ENCODE data around the gene INPP5K. TPM values are rescaled to one million over a fixed set of nuclear protein-coding genes. Genes with fewer than 3 reads are reported as not detected.

INPP5K gene
- total and polyA plus RNA-seq, 10 of the 15 experiments (the other 5 are each of a cell fraction or from before 2014, with no cell fraction given) = 0.58 to 41.2 (median 23.3) TPM

GRCh38 chr17:1455797-1456599, 60.4 kb downstream of the INPP5K start, which contains the start of gene CRK (continued):
- no peak for TF ChIP-seq CTCF (IDR thresholded peaks at IDR 0.05 in 2 of 3, conservative IDR thresholded peaks at IDR 0.05 in 1 of 3; ENCODE audit: control insufficient read depth in 2 of 3, extremely low read depth in 1 of 3, insufficient read depth in 1 of 3, low read depth in 3 of 3, low read length in 3 of 3)
- no peak for TF ChIP-seq STAT3 (IDR thresholded peaks at IDR 0.05; ENCODE audit: low read depth, low read length)
- TF ChIP-seq PKNOX1 (IDR thresholded peaks at IDR 0.05) = no peak
- TF ChIP-seq USF1 (IDR thresholded peaks at IDR 0.05; ENCODE audit: borderline replicate concordance, extremely low read length, insufficient read depth, low read depth, low read length) = no peak
- TF ChIP-seq RELA (IDR thresholded peaks at IDR 0.05; ENCODE audit: borderline replicate concordance, partially characterized antibody) = peak; percentile 90
- TF ChIP-seq, protein P1, sequence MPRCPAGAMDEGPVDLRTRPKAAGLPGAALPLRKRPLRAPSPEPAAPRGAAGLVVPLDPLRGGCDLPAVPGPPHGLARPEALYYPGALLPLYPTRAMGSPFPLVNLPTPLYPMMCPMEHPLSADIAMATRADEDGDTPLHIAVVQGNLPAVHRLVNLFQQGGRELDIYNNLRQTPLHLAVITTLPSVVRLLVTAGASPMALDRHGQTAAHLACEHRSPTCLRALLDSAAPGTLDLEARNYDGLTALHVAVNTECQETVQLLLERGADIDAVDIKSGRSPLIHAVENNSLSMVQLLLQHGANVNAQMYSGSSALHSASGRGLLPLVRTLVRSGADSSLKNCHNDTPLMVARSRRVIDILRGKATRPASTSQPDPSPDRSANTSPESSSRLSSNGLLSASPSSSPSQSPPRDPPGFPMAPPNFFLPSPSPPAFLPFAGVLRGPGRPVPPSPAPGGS (IDR thresholded peaks at IDR 0.05; ENCODE audit: borderline replicate concordance, insufficient read depth, low read depth, low read length, poor library complexity, severe bottlenecking) = peak; percentile 28
- TF ChIP-seq RAD21 (IDR thresholded peaks at IDR 0.05; ENCODE audit: insufficient read depth, low read depth, low read length) = 0 out of 2 replicates have a peak, but pooled peaks have one; percentile 1
- TF ChIP-seq ZNF384 (IDR thresholded peaks at IDR 0.05; ENCODE audit: borderline replicate concordance, low read depth, low read length) = no peak
- no peak for TF ChIP-seq SMAD1 (IDR thresholded peaks at IDR 0.05; ENCODE audit: low read depth, partially characterized antibody)
- no peak for TF ChIP-seq FOS (IDR thresholded peaks at IDR 0.05; ENCODE audit: borderline replicate concordance, extremely low read depth, insufficient read length)
- TF ChIP-seq, protein P2, sequence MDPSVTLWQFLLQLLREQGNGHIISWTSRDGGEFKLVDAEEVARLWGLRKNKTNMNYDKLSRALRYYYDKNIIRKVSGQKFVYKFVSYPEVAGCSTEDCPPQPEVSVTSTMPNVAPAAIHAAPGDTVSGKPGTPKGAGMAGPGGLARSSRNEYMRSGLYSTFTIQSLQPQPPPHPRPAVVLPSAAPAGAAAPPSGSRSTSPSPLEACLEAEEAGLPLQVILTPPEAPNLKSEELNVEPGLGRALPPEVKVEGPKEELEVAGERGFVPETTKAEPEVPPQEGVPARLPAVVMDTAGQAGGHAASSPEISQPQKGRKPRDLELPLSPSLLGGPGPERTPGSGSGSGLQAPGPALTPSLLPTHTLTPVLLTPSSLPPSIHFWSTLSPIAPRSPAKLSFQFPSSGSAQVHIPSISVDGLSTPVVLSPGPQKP (IDR thresholded peaks at IDR 0.05; ENCODE audit: low read depth, low read length) = peak; percentile 86
- no peak for TF ChIP-seq SMC3 (IDR thresholded peaks at IDR 0.05; ENCODE audit: borderline replicate concordance, low read length)
- no peak for TF ChIP-seq MTA3 (IDR thresholded peaks at IDR 0.05; ENCODE audit: borderline replicate concordance, low read length)
- TF ChIP-seq SREBF2 (IDR thresholded peaks at IDR 0.05; ENCODE audit: low read length) = no peak
- TF ChIP-seq HDGF (IDR thresholded peaks at IDR 0.05) = no peak
- no peak for TF ChIP-seq TARDBP (IDR thresholded peaks at IDR 0.05; ENCODE audit: borderline replicate concordance)
- TF ChIP-seq EP300 (IDR thresholded peaks at IDR 0.05; ENCODE audit: borderline replicate concordance in 1 of 2, control insufficient read depth in 1 of 2, low read depth in 2 of 2, low read length in 2 of 2) = no peak
- TF ChIP-seq CREB1 (IDR thresholded peaks at IDR 0.05; ENCODE audit: low read depth) = peak; percentile 95
- TF ChIP-seq, protein P3, sequence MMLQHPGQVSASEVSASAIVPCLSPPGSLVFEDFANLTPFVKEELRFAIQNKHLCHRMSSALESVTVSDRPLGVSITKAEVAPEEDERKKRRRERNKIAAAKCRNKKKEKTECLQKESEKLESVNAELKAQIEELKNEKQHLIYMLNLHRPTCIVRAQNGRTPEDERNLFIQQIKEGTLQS (IDR thresholded peaks at IDR 0.05; ENCODE audit: borderline replicate concordance, extremely low read depth, low read depth, low read length) = no peak
- TF ChIP-seq ZNF24 (IDR thresholded peaks at IDR 0.05) = peak; percentile 73
- TF ChIP-seq MYC (IDR thresholded peaks at IDR 0.05; ENCODE audit: insufficient read depth, insufficient read length, insufficient replicate concordance, low read length, severe bottlenecking) = no peak
